MM.1S (cell line): ENCODE results near the gene FIS1.

ENCODE experiments used
- DNase-seq: peaks from one replicate; pipeline ENCODE4 v3.0.0-alpha.2; 2015
- H2AFZ ChIP-seq: fragments of 300-600 bp; sonication (generic); 2 replicates; pipeline ENCODE4 v1.6.0; 2016; ENCODE audit warnings: antibody characterized with exemption, low read length
- H3F3A ChIP-seq: fragments of 300-600 bp; sonication (generic); 2 replicates; pipeline ENCODE4 v1.6.1; 2016; ENCODE audit warnings: mild to moderate bottlenecking, antibody characterized with exemption, low read length, moderate library complexity, mixed read lengths; ENCODE audit not compliant: insufficient read depth
- H3K27ac ChIP-seq: fragments of 300-600 bp; sonication (generic); 2 replicates; pipeline ENCODE4 v1.5.1; 2016; ENCODE audit warnings: mild to moderate bottlenecking, low read length
- H3K27me3 ChIP-seq: fragments of 300-600 bp; sonication (generic); replicated peaks from 2 replicates; pipeline ENCODE4 v1.6.0; 2016; ENCODE audit warnings: low read length; ENCODE audit not compliant: insufficient read depth
- H3K36me3 ChIP-seq: fragments of 300-600 bp; sonication (generic); replicated peaks from 2 replicates; pipeline ENCODE4 v1.6.1; 2016; ENCODE audit warnings: mild to moderate bottlenecking, low read length, mixed read lengths; ENCODE audit not compliant: insufficient read depth
- H3K4me1 ChIP-seq: fragments of 300-600 bp; sonication (generic); 2 replicates; pipeline ENCODE4 v1.6.1; 2016; ENCODE audit warnings: low read length, mixed read lengths
- H3K4me2 ChIP-seq: fragments of 300-600 bp; sonication (generic); 2 replicates; pipeline ENCODE4 v1.6.0; 2016; ENCODE audit warnings: low read depth, low read length
- H3K4me3 ChIP-seq: fragments of 300-600 bp; sonication (generic); 2 replicates; pipeline ENCODE4 v1.5.1; 2016; ENCODE audit warnings: low read length, mixed read lengths
- H3K79me2 ChIP-seq: fragments of 300-600 bp; sonication (generic); 2 replicates; pipeline ENCODE4 v1.6.1; 2016; ENCODE audit warnings: mixed run types, low read length, mixed read lengths
- H3K9ac ChIP-seq: fragments of 300-600 bp; sonication (generic); 2 replicates; pipeline ENCODE4 v1.6.1; 2016; ENCODE audit warnings: low read length, mixed read lengths
- H3K9me2 ChIP-seq: fragments of 300-600 bp; sonication (generic); replicated peaks from 2 replicates; pipeline ENCODE4 v1.6.1; 2016; ENCODE audit warnings: mild to moderate bottlenecking, low read length, mixed read lengths; ENCODE audit not compliant: insufficient read depth
- H3K9me3 ChIP-seq: fragments of 300-600 bp; sonication (generic); replicated peaks from 2 replicates; pipeline ENCODE4 v1.6.1; 2016; ENCODE audit warnings: mild to moderate bottlenecking, low read length, mixed read lengths; ENCODE audit not compliant: insufficient read depth
- H4K20me1 ChIP-seq: fragments of 300-600 bp; sonication (generic); 2 replicates; pipeline ENCODE4 v1.6.1; 2016; ENCODE audit warnings: mild to moderate bottlenecking, low read length, moderate library complexity, mixed read lengths; ENCODE audit not compliant: insufficient read depth
- EZH2 ChIP-seq: fragments of 300-600 bp; sonication (generic); optimal IDR thresholded peaks from 2 replicates; pipeline ENCODE3; 2017; ENCODE audit warnings: low read depth, mild to moderate bottlenecking, antibody characterized with exemption, low read length, mixed read lengths
- EZH2phosphoT487 ChIP-seq: fragments of 300-600 bp; sonication (generic); IDR thresholded peaks from 2 replicates; pipeline ENCODE4 v1.6.1; 2018; ENCODE audit warnings: antibody characterized with exemption, low read length
- TF ChIP-seq, protein P1 (sequence below): fragments of 300-600 bp; sonication (generic); IDR thresholded peaks from 2 replicates; pipeline ENCODE4 v1.5.1; 2016; ENCODE audit warnings: antibody characterized with exemption, low read length, mixed read lengths

Gene FIS1

DNA sequence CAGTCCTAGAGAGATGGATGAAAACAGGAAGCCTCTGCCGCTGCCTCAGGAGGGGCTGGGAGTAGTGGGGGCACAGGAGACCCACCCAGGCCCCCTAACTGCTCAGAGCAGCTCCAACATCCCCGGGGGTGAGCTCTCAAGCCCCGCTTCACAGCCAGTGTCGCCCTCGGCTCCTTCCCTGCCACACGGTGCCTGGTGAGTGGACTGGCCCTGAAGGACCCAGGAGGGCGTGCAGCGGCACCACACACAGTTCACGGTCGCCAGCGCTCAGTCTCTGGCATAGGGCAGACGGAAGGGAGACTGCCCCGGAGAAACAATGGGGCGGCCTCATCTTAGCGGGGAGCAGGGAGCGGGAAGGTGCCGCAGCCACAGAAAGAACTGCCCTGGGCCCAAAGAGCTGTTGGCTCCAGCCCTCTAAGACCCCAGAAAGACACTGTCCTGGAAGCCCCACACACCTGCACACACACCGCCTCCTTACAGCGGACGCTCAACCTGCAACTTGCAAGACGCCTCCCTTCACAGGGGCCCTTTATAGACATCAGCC is 8.5 kb downstream of the FIS1 start:
- Histone ChIP-seq H3K4me2 (no peak overlapping the region), H3K27me3 (no peaks in the 10 kb centered on the region), H3K27ac (no peak overlapping the region), H3F3A (no peaks in the 10 kb centered on the region), H3K36me3 (no peaks in the 10 kb centered on the region), H3K9me3 (no peaks in the 10 kb centered on the region), H3K4me3 (no peak overlapping the region), H3K9me2 (no peaks in the 10 kb centered on the region), H3K79me2 (no peaks in the 10 kb centered on the region), H3K4me1 (no peaks in the 10 kb centered on the region), H2AFZ (no peak overlapping the region), H4K20me1 (no peaks in the 10 kb centered on the region), H3K9ac (no peak overlapping the region)
- TF ChIP-seq, protein P1, sequence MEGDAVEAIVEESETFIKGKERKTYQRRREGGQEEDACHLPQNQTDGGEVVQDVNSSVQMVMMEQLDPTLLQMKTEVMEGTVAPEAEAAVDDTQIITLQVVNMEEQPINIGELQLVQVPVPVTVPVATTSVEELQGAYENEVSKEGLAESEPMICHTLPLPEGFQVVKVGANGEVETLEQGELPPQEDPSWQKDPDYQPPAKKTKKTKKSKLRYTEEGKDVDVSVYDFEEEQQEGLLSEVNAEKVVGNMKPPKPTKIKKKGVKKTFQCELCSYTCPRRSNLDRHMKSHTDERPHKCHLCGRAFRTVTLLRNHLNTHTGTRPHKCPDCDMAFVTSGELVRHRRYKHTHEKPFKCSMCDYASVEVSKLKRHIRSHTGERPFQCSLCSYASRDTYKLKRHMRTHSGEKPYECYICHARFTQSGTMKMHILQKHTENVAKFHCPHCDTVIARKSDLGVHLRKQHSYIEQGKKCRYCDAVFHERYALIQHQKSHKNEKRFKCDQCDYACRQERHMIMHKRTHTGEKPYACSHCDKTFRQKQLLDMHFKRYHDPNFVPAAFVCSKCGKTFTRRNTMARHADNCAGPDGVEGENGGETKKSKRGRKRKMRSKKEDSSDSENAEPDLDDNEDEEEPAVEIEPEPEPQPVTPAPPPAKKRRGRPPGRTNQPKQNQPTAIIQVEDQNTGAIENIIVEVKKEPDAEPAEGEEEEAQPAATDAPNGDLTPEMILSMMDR, result no peak
- TF ChIP-seq EZH2, result no peak
- TF ChIP-seq EZH2phosphoT487, result no peak
- no peak for DNase-seq

DNA sequence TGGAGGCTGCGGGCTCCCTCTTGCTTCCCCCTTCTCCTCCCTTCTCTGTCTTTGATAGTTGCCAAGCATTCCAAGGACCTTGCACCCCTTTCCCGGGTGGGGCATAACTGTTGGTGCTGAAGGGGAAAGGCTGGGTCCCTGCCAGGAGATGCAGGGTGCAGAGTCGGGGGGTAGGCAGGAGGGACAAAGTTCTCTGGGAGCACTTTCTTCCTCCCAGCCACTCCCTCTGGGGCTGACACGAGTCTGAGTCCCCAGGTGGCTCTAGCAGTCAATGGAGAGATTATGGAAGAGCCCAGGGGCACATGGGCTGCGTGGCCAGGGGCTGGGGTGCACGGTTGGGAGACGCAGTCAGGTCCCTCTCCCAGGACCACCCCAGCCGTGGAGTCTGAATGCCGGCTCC is 9.4 kb downstream of the FIS1 start:
- H3K36me3 ChIP-seq, result no peaks in the 10 kb centered on the region
- H3K27ac ChIP-seq, result no peak overlapping the region
- DNase-seq, result no peak
- TF ChIP-seq, protein P1, result no peak
- TF ChIP-seq EZH2phosphoT487 (no peak), EZH2 (no peak)
- H3K4me1 ChIP-seq, result no peaks in the 10 kb centered on the region
- H3K27me3 ChIP-seq, result no peaks in the 10 kb centered on the region
- H3K9me2 ChIP-seq, result no peaks in the 10 kb centered on the region
- H2AFZ ChIP-seq, result no peak overlapping the region
- H3K4me2 ChIP-seq, result no peak overlapping the region
- no peak overlapping the region for H3K9ac ChIP-seq
- H3K79me2 ChIP-seq, result no peaks in the 10 kb centered on the region
- H3K4me3 ChIP-seq, result no peak overlapping the region
- no peaks in the 10 kb centered on the region for H3K9me3 ChIP-seq
- H3F3A ChIP-seq, result no peaks in the 10 kb centered on the region
- H4K20me1 ChIP-seq, result no peaks in the 10 kb centered on the region

DNA sequence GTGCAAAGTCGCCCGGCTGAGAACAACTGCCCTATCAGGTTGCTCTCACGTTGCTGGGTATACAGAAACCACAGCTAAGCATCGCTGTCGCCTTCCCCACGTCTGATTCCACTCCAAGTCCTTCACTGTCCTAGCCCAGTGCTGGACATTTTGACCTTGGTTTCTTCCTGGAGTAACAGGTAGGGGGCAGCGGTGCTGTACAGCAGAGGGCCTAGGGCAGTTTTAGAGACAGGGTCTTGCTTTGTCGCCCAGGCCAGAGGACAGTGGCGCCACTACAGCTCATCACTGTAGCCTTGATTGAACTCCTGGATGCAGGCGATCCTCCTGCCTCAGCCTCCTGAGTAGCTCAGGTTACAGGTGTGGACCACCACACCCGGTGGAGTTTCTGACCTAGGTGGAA is 9.8 kb downstream of the FIS1 start:
- Histone ChIP-seq H3K9me2 (no peaks in the 10 kb centered on the region), H3K4me3 (no peak overlapping the region), H3K9ac (no peak overlapping the region), H3K79me2 (no peaks in the 10 kb centered on the region), H3K4me1 (no peaks in the 10 kb centered on the region), H3K36me3 (no peaks in the 10 kb centered on the region), H2AFZ (no peak overlapping the region), H3F3A (no peaks in the 10 kb centered on the region), H3K27me3 (no peaks in the 10 kb centered on the region), H3K27ac (no peak overlapping the region), H3K4me2 (no peak overlapping the region), H4K20me1 (no peaks in the 10 kb centered on the region), H3K9me3 (no peaks in the 10 kb centered on the region)
- TF ChIP-seq EZH2phosphoT487 (no peak), EZH2 (no peak)
- TF ChIP-seq, protein P1, result peak; percentile 35
- no peak for DNase-seq
